Heart left ventricle (tissue), 16 donors: ENCODE data around the gene FUS. TPM values are rescaled to one million over a fixed set of nuclear protein-coding genes. Genes with fewer than 3 reads are reported as not detected.

Experiments
- ATAC-seq, 4 donors: fragments of 200-7000 bp; cut with Tn5 transposase; one replicate each; pipeline ENCODE4 v1.9.1; 2020 to 2022; ENCODE audit warnings: moderate library complexity in 4 of 4, mild to moderate bottlenecking in 3 of 4, moderate number of reproducible peaks in 1 of 4
- DNase-seq, 5 donors: peaks; one replicate each; pipeline ENCODE4 v3.0.0-alpha.2; 2020
- H3K27ac ChIP-seq, 12 donors: fragments of 200-600 bp; sonication (generic) in 4 of 12; one replicate each; pipeline versions ENCODE4 v1.5.0 to v1.8.0; 2016 to 2022; ENCODE audit warnings: mild to moderate bottlenecking in 2 of 12
- H3K27me3 ChIP-seq, 9 donors: fragments of 200-600 bp; sonication (generic) in 2 of 9; one replicate each; pipeline versions ENCODE4 v1.5.1 to v1.8.0; 2016 to 2022; ENCODE audit warnings: mild to moderate bottlenecking in 3 of 9
- H3K36me3 ChIP-seq, 9 donors: fragments of 200-600 bp; sonication (generic) in 2 of 9; one replicate each; pipeline versions ENCODE4 v1.5.0 to v1.8.0; 2018 to 2022; ENCODE audit warnings: mild to moderate bottlenecking in 2 of 9
- H3K4me1 ChIP-seq, 12 donors: fragments of 200-600 bp; sonication (generic) in 4 of 12; one replicate each; pipeline versions ENCODE4 v1.5.0 to v1.8.0; 2016 to 2022; ENCODE audit warnings: mild to moderate bottlenecking in 3 of 12
- H3K4me3 ChIP-seq, 12 donors: fragments of 200-600 bp; sonication (generic) in 4 of 12; one replicate each; pipeline versions ENCODE4 v1.5.0 to v1.8.0; 2017 to 2022; ENCODE audit warnings: mild to moderate bottlenecking in 9 of 12, moderate library complexity in 4 of 12
- H3K9me3 ChIP-seq, 12 donors: fragments of 200-600 bp; sonication (generic) in 4 of 12; one replicate each; pipeline versions ENCODE4 v1.5.0 to v1.8.0; 2016 to 2022; ENCODE audit warnings: mild to moderate bottlenecking in 1 of 12
- POLR2A ChIP-seq, 2 donors: fragments of 450-650 bp; IDR thresholded peaks; one replicate each; pipeline ENCODE4 v1.6.1; 2017; ENCODE audit warnings: antibody characterized with exemption in 2 of 2, mild to moderate bottlenecking in 2 of 2, moderate library complexity in 2 of 2
- WGBS, 4 donors: extraction: QIAGEN DNeasy Blood & Tissue Kit in 2 of 4; methylation state at CpG; one replicate each; pipeline versions ENCODE4 v1.1.5 to v1.1.7; 2013 to 2018; 5-methylcytosine and 5-hydroxymethylcytosine counted together
- intact Hi-C, 10 donors: fragments of 100-400 bp; cut with DNase I; formaldehyde crosslinking; loops; one replicate each; pipeline versions ENCODE4 v1.11.1 to v1.14.2; 2022
- polyA plus RNA-seq, 2 donors: library from polyadenylated mRNA; stranded (reverse); fragments of 200-250 nt; gene quantifications; one replicate each; pipeline ENCODE4 v1.2.3, GENCODE V29; 2013
- total RNA-seq, 9 donors: library from RNA; depleted of rRNA in 2 of 9; stranded (reverse); fragments of >200 nt in 2 of 9; fragmentation: NEBNext Ultra II Directional in 3 of 9; extraction: Animal tissue kit (Norgen Biotek cat#: 25700) in 3 of 9; gene quantifications; one replicate each; pipeline versions ENCODE4 v1.1.0 to v1.2.4, GENCODE V29; 2016 to 2023
- TF ChIP-seq, protein P1 (sequence below), 12 donors: fragments of 200-600 bp; sonication (generic) in 4 of 12; IDR thresholded peaks; one replicate each; pipeline versions ENCODE4 v1.5.0 to v1.8.0; 2018 to 2022; ENCODE audit warnings: antibody characterized with exemption in 12 of 12, mild to moderate bottlenecking in 5 of 12
- donor health status: ischemic (EF 13 %, LVEDD 7.1; RV severe dilation, severe dysfunction).
- donor health status: healthy with polysubstance abuse.
- donor health status: DM: no; HTN: yes; CAD: no.
- donor health status: DM: no; HTN: no; CAD: no.
- donor health status: ischemic (EF 25% LVEDD 6.9; RV normal size, moderate dysfunction).
- donor health status: ischemic (EF 25% LVEDD 5.7; RV mildly dilated, moderate dysfunction).
- donor health status: healthy.
- donor health status: DM: yes; HTN: yes; CAD: no.
- donor health status: ischemic (EF 35%, LVEDD 5.7; RV mildly dilated, moderate dysfunction).
- donor health status: nonischemic (EF 11% LVEDD 7.7; RV severe dilation, severe dysfunction).
- donor health status: DM: yes; HTN: yes; CAD: no.
- donor health status: PGD.
- donor health status: ischemic (EF 29% LVEDD 5.4; RV normal size, mild dysfunction).
- donor health status: nonischemic (EF 23%, LVEDD 6.1; RV moderate dilation, normal function).

Gene FUS
- total and polyA plus RNA-seq, 11 donors, result 20.3 to 213 (median 127) TPM

DNA sequence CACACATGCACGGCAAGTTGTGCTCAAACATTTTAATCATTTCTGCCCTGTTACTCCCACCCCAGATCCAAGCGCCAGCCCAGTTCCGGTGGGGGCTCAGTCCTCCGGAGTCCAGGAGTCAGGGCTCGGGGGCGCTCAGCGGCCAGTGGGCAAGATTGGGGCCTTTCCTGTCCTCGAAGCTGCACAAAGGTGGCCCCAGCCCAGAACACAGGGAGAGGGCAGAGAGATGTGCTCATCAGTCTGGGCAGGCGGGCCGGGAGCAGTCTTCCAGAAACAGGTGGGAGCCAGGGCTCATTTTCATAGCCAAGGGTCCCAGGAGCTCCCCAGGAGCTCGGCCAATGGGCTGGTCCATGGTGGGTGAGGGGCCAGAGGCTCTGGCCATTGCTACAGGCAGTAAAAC is 48.5 kb upstream of the FUS start:
- no peak for TF ChIP-seq POLR2A (IDR thresholded peaks at IDR 0.05)
- TF ChIP-seq, protein P1, sequence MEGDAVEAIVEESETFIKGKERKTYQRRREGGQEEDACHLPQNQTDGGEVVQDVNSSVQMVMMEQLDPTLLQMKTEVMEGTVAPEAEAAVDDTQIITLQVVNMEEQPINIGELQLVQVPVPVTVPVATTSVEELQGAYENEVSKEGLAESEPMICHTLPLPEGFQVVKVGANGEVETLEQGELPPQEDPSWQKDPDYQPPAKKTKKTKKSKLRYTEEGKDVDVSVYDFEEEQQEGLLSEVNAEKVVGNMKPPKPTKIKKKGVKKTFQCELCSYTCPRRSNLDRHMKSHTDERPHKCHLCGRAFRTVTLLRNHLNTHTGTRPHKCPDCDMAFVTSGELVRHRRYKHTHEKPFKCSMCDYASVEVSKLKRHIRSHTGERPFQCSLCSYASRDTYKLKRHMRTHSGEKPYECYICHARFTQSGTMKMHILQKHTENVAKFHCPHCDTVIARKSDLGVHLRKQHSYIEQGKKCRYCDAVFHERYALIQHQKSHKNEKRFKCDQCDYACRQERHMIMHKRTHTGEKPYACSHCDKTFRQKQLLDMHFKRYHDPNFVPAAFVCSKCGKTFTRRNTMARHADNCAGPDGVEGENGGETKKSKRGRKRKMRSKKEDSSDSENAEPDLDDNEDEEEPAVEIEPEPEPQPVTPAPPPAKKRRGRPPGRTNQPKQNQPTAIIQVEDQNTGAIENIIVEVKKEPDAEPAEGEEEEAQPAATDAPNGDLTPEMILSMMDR (IDR thresholded peaks at IDR 0.05), result no peak
- intact Hi-C loops, result no loop called here
- Histone ChIP-seq H3K4me1 (peaks cover 0 to 60% (median 17%) of the 10 kb centered on the region in 12 donors), H3K27ac (no peak overlapping the region), H3K9me3 (no peaks in the 10 kb centered on the region), H3K27me3 (no peaks in the 10 kb centered on the region), H3K36me3 (peaks cover 6 to 59% (median 57%) of the 10 kb centered on the region in 9 donors), H3K4me3 (no peak overlapping the region)
- WGBS, 4 donors, result 90 to 95% (median 91%) methylated on average over 8 to 11 of the region's 11 CpGs
- no peak for ATAC-seq
- no peak for DNase-seq

DNA sequence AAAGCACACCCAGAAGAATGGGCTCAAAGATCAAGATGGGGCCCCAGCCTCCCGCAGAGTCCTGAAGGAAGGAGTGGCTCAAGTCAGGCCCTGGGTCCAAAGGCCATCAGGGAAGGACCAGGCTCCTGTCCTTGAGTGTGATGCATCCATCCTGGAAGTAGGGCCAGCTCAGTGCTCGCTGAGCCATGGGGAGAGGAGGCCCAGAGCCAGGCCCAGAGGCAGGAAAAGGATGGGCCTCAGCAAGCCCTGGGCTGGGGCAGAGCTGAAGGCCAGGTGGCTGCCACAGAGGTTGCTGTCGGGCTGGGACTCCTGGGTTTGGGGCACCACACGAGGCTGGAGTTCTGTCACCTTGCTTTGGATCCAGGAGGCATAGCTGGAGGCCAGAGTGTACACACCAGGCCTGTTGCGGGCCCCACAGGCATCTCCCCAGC is 48.1 kb upstream of the FUS start:
- no peak overlapping the region for H3K27ac ChIP-seq
- TF ChIP-seq POLR2A (IDR thresholded peaks at IDR 0.05), result no peak
- TF ChIP-seq, protein P1 (IDR thresholded peaks at IDR 0.05), result no peak
- intact Hi-C loops, result no loop called here
- DNase-seq, result no peak
- H3K4me3 ChIP-seq, result no peak overlapping the region
- peaks cover 0 to 60% (median 17%) of the 10 kb centered on the region in 12 donors for H3K4me1 ChIP-seq
- no peaks in the 10 kb centered on the region for H3K9me3 ChIP-seq
- ATAC-seq, result no peak
- 80 to 92% (median 88%) methylated on average over 2 to 5 of the region's 5 CpGs for WGBS, 4 donors
- peaks cover 6 to 58% (median 54%) of the 10 kb centered on the region in 9 donors for H3K36me3 ChIP-seq
- no peaks in the 10 kb centered on the region for H3K27me3 ChIP-seq

DNA sequence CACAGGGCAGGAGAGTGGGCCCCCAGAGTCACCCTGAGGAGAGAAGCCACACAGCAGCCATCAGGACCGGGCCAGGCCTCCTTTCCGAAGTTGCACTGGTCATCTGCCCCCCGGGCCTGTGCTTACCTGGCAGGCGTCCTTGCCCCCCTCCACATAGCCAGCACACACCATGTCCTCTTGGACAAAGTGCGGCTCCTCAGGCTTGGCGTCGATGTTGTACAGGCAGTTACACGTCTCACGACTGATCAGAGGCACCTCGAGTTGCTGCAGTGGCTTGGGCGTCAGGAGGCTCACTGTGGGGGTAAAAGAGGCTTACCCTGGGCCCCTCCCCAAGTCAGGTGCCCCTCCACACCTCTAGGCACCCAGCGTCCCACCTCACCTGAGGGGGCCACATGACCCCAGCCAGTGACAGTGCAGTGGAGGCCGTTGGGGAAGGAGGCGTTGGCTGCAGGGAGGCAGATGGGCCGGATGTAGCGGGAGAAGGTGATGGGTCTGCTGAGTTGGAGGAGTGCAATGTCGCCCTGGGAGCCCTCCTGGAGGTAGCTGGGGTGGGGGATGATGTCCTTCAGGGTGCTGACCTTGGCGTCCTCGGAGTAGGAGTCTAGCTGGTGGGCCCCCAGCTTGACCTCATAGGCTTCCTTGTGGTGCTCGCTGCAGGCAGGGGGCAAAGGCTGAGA is 47.5 kb upstream of the FUS start:
- 89 to 96% (median 92%) methylated on average over 8 to 20 of the region's 20 CpGs for WGBS, 4 donors
- H3K27me3 ChIP-seq, result no peaks in the 10 kb centered on the region

DNA sequence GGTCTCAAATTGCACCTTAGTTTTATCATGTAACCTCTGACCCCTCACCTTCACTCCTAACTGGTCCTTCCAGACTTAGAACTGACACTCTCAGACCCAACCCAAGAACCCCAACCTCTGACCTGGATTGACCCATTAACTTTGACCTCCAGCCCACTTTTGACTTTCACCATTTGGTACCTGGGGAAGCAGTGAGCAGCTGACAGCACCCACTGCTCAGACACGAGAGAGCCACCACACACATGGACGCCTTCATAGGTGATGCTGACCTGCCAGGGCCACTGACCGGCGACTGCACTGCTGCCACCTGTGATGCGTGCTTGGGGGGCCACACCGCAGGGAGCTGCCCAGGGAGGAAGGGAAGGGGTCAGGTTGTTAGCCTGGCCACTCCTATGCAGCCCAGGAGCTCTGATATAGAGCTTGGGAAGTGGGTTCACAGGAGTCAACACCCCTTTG is 46.9 kb upstream of the FUS start:
- intact Hi-C loops, result no loop called here
- Histone ChIP-seq H3K9me3 (no peaks in the 10 kb centered on the region), H3K36me3 (peaks cover 4 to 46% (median 42%) of the 10 kb centered on the region in 9 donors), H3K4me1 (peaks cover 0 to 48% (median 16%) of the 10 kb centered on the region in 12 donors), H3K27ac (no peak overlapping the region), H3K4me3 (no peak overlapping the region), H3K27me3 (no peaks in the 10 kb centered on the region)
- WGBS, 4 donors, result 74 to 94% (median 91%) methylated on average over 5 to 6 of the region's 6 CpGs
- DNase-seq (no peak), ATAC-seq (no peak)
- TF ChIP-seq, protein P1 (IDR thresholded peaks at IDR 0.05), result no peak
- TF ChIP-seq POLR2A (IDR thresholded peaks at IDR 0.05), result no peak

More for the DNA sequence above, 47.5 kb upstream of the FUS start:
- no peaks in the 10 kb centered on the region for H3K9me3 ChIP-seq
- peaks cover 0 to 54% (median 17%) of the 10 kb centered on the region in 12 donors for H3K4me1 ChIP-seq
- TF ChIP-seq, protein P1 (IDR thresholded peaks at IDR 0.05), result no peak
- TF ChIP-seq POLR2A (IDR thresholded peaks at IDR 0.05), result no peak
- intact Hi-C loops, result no loop called here
- DNase-seq (no peak), ATAC-seq (no peak)
- H3K36me3 ChIP-seq, result peaks cover 6 to 52% (median 48%) of the 10 kb centered on the region in 9 donors
- H3K27ac ChIP-seq, result no peak overlapping the region
- no peak overlapping the region for H3K4me3 ChIP-seq
